Body of pancreas (tissue), 4 donors: ENCODE results near the gene WBP1L. TPM values are rescaled to one million over a fixed set of nuclear protein-coding genes. Genes with fewer than 3 reads are reported as not detected.
"Not testable (repeated sequence)": the region's sequence is repeated elsewhere in the genome, so short reads cannot be mapped to it uniquely, and the experiment has no call there.

Source experiments
- ATAC-seq: fragments of 150-250 bp; one replicate; pipeline ENCODE4 v1.9.1; 2016
- DNase-seq, 4 donors: peaks; one replicate each; pipeline ENCODE4 v3.0.0-alpha.2; 2019
- H3K27ac ChIP-seq, 4 donors: fragments of 200-600 bp; sonication (generic); 1 replicate in 3 of 4; 2 replicates in 1 of 4; pipeline versions ENCODE4 v1.5.1 to v1.6.1; 2016 to 2019; ENCODE audit warnings: mild to moderate bottlenecking in 1 of 4, mixed read lengths in 1 of 4, moderate library complexity in 1 of 4
- H3K27me3 ChIP-seq, 2 donors: fragments of 200-600 bp; sonication (generic); one replicate each; pipeline ENCODE4 v1.6.0; 2016; ENCODE audit warnings: mild to moderate bottlenecking in 1 of 2
- H3K36me3 ChIP-seq, 2 donors: fragments of 200-600 bp; sonication (generic); replicated peaks in 1 of 2; 2 replicates each; pipeline ENCODE4 v1.5.1; 2016; ENCODE audit warnings: low read depth in 2 of 2; ENCODE audit not compliant: insufficient read depth in 1 of 2
- H3K4me1 ChIP-seq: fragments of 200-600 bp; sonication (generic); one replicate; pipeline ENCODE4 v1.6.0; 2016
- H3K4me3 ChIP-seq, 2 donors: fragments of 200-600 bp; sonication (generic); 1 replicate in 1 of 2; 2 replicates in 1 of 2; pipeline ENCODE4 v1.5.1; 2016 to 2019
- H3K9me3 ChIP-seq, 3 donors: fragments of 200-600 bp; sonication (generic); 1 replicate in 2 of 3; 2 replicates in 1 of 3; pipeline ENCODE4 v1.5.1; 2016
- CTCF ChIP-seq, 7 experiments: fragments of 450-650 bp in 4 of 7; fragments of 200-600 bp in 3 of 7; sonication (generic) in 3 of 7; IDR thresholded peaks; one replicate each; pipeline ENCODE4 v1.5.1; 2016 to 2019; ENCODE audit warnings: antibody characterized with exemption in 7 of 7
- POLR2A ChIP-seq, 3 donors: fragments of 450-650 bp; IDR thresholded peaks; one replicate each; pipeline ENCODE4 v1.6.1; 2016; ENCODE audit warnings: antibody characterized with exemption in 3 of 3, mild to moderate bottlenecking in 2 of 3
- WGBS, 2 donors: methylation state at CpG; one replicate each; pipeline ENCODE4 v1.1.5; 2017; 5-methylcytosine and 5-hydroxymethylcytosine counted together
- intact Hi-C: fragments of 100-400 bp; cut with DNase I; formaldehyde crosslinking; loops from one replicate; pipeline ENCODE4 v1.15.1; 2023
- total RNA-seq, 2 donors: library from RNA; depleted of rRNA; stranded (reverse); fragments of >200 nt; gene quantifications; one replicate each; pipeline ENCODE4 v1.1.0, GENCODE V29; 2016

Gene WBP1L
- total RNA-seq, 2 donors from 2014 or later: 30.6 to 55.4 TPM

DNA sequence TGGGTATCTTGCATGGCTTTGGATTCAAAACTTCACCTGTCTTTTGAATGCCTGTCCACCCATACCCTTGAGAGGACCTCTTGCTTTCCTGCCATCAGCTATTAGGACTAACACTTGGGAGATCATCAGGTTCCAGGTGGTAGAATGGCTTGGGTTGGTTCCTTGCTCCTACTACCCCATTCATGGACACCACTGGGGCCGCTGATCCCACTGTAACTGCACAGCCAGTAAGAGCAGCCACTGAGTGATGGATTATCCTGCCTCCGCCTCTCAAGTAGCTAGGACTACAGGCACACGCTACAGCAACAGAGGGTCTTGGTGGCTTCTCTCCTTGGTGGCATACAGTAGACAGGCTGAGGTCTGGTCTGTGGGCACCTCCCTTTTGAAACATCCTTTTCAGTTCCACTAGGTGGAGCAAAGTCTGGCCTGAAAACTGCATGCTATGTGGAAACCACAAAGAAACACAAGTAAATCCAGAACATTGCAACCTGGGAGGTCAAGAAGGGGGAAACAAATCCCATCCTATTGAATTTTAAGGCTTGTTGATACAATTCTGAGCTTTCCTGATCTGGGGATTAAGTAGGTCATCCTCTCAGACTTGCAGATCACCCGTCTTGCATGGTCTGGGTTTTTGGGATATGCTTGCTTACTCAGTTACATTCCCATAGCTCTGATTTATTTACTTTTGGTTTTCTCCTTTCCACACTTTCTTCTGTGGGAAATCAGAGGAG, 9.4 kb downstream of the WBP1L start:
- H3K9me3 ChIP-seq: no peaks in the 10 kb centered on the region
- no peaks in the 10 kb centered on the region for H3K36me3 ChIP-seq
- peak in 6 of 7 experiments; percentile 14 to 50 (median 44) for TF ChIP-seq CTCF (IDR thresholded peaks at IDR 0.05)
- TF ChIP-seq POLR2A (IDR thresholded peaks at IDR 0.05): no peak
- WGBS, 2 donors: 86 to 97% methylated on average over 4 of the region's 4 CpGs
- H3K4me1 ChIP-seq: peaks cover 9% of the 10 kb centered on the region
- H3K27me3 ChIP-seq: no peaks in the 10 kb centered on the region
- ATAC-seq (peak; percentile 66), DNase-seq (peak in 1 of 4 donors; percentile 49)
- H3K27ac ChIP-seq: peak overlapping the region in 3 of 4 donors; percentile 1 to 53 (median 46)
- intact Hi-C loops: no loop called here
- H3K4me3 ChIP-seq: no peak overlapping the region

- H3K9me3 ChIP-seq: no peaks in the 10 kb centered on the region
- no peak overlapping the region for H3K4me3 ChIP-seq
- TF ChIP-seq POLR2A (IDR thresholded peaks at IDR 0.05): no peak
- no peak for TF ChIP-seq CTCF (IDR thresholded peaks at IDR 0.05)
- whole genome bisulfite sequencing, 2 donors: 44 to 73% methylated on average over 1 of the region's 1 CpG
- no peak for DNase-seq
- peaks cover 9% of the 10 kb centered on the region for H3K4me1 ChIP-seq
- H3K27ac ChIP-seq: peak overlapping the region in 2 of 4 donors; percentile 46 to 53
- no peaks in the 10 kb centered on the region for H3K27me3 ChIP-seq
- ATAC-seq: no peak
- no peaks in the 10 kb centered on the region for H3K36me3 ChIP-seq
- intact Hi-C loops: no loop called here
Observed at GRCh38 chr10:102753718-102754117, 10.0 kb downstream of the WBP1L start.

DNA sequence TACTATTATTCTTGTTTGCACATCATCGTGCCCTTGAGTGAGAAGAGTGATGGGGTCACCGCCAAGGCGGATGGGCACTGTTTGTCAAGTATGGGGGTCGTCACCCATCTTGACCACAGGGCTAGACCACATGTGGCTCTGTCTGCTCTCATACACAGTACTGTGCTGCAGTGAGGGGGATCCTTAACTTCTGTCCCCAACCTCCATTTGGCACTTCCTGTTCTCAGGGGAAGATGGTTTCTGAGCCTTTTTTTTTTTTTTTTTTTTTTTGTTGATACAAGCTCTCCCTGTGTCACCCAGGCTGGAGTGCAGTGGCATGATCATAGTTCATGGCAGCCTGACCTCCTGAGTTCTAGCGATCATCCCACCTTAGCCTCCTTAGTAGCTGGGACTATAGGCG, 13.6 kb downstream of the WBP1L start:
- Histone ChIP-seq H3K4me3 (no peak overlapping the region), H3K36me3 (no peaks in the 10 kb centered on the region), H3K27ac (no peak overlapping the region), H3K4me1 (peaks cover 9% of the 10 kb centered on the region), H3K9me3 (no peaks in the 10 kb centered on the region), H3K27me3 (no peaks in the 10 kb centered on the region)
- intact Hi-C loops: no loop called here
- DNase-seq (no peak), ATAC-seq (no peak)
- TF ChIP-seq POLR2A (IDR thresholded peaks at IDR 0.05): no peak
- TF ChIP-seq CTCF (IDR thresholded peaks at IDR 0.05): no peak
- 89 to 91% methylated on average over 6 of the region's 6 CpGs for WGBS, 2 donors

DNA sequence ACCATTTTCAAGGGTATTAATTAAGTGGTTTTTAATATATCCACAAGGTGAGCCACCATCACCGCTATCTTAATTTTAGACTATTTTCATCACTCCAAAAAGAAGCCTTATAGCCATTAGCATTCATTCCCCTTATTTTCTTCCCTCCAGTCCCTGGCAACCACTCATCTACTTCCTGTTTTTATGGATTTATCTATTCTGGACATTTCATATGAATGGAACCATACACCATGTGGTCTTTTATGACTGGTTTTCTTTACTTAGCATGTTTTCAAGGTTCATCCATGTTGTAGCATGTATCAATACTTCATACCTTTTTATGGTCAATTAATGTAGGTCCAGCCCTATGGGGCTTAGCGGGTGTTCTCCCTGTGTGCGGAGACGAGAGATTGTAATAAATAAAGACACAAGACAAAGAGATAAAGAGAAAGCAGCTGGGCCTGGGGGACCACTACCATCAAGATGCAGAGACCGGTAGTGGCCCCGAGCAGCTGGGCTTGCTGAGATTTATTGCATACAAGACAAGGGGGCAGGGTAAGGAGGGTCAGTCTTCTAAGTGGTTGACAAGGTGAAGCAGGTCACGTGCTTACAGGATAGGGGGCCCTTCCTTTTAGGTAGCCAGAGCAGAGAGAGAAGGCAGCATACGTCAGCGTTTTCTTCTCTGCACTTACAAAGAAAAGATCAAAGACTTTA, 14.6 kb downstream of the WBP1L start:
- H3K4me1 ChIP-seq: peaks cover under 1% of the 10 kb centered on the region
- peak overlapping the region in 1 of 4 donors; percentile 0 for H3K27ac ChIP-seq
- ATAC-seq: no peak

DNA sequence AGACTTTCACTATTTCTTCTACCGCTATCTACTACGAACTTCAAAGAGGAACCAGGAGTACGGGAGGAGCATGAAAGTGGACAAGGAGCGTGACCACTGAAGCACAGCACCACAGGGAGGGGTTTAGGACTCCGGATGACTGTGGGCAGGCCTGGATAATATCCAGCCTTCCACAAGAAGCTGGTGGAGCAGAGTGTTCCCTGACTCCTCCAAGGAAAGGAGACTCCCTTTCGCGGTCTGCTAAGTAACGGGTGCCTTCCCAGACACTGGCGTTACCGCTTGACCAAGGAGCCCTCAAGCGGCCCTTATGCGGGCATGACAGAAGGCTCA, 15.2 kb downstream of the WBP1L start:
- ATAC-seq, H3K36me3 ChIP-seq, H3K27me3 ChIP-seq, H3K9me3 ChIP-seq, H3K4me1 ChIP-seq, intact Hi-C loops, H3K4me3 ChIP-seq, DNase-seq: not testable (repeated sequence)
- H3K27ac ChIP-seq: peak overlapping the region in 1 of 4 donors; percentile 0
- 80 to 85% methylated on average over 6 to 7 of the region's 12 CpGs for WGBS, 2 donors

More for the DNA sequence above, 14.6 kb downstream of the WBP1L start:
- DNase-seq: no peak
- Histone ChIP-seq H3K9me3 (no peaks in the 10 kb centered on the region), H3K4me3 (no peak overlapping the region), H3K27me3 (no peaks in the 10 kb centered on the region), H3K36me3 (no peaks in the 10 kb centered on the region)
- TF ChIP-seq POLR2A (IDR thresholded peaks at IDR 0.05) (no peak), CTCF (IDR thresholded peaks at IDR 0.05) (no peak)
- intact Hi-C loops: no loop called here
- WGBS, 2 donors: 87 to 91% methylated on average over 9 of the region's 9 CpGs
